CD4-positive, CD25-positive, alpha-beta regulatory T cell (primary cell): ENCODE data around the gene TNFRSF14. TPM values are rescaled to one million over a fixed set of nuclear protein-coding genes. Genes with fewer than 3 reads are reported as not detected.

Source experiments
- ATAC-seq, 2 donors: fragments of 150-1000 bp; cut with Tn5 transposase; one replicate each; pipeline ENCODE4 v1.10.0; 2021; ENCODE audit warnings: low read depth in 2 of 2, moderate number of reproducible peaks in 2 of 2, moderate library complexity in 1 of 2
- DNase-seq, 3 donors: peaks; one replicate each; pipeline versions ENCODE4 v3.0.0 to v3.0.0-alpha.2; 2012 to 2022; ENCODE audit warnings: mixed read lengths in 1 of 3
- H3K27ac ChIP-seq: one replicate; pipeline ENCODE4 v1.7.0; 2013; ENCODE audit warnings: mild to moderate bottlenecking, low read length; ENCODE audit not compliant: insufficient read depth, poor library complexity, severe bottlenecking
- H3K27me3 ChIP-seq: one replicate; pipeline ENCODE4 v1.7.0; 2013; ENCODE audit warnings: low read length; ENCODE audit not compliant: control insufficient read depth, insufficient read depth
- H3K36me3 ChIP-seq: one replicate; pipeline ENCODE4 v1.7.0; 2013; ENCODE audit warnings: mild to moderate bottlenecking, low read length, moderate library complexity; ENCODE audit not compliant: control insufficient read depth, insufficient read depth
- H3K4me1 ChIP-seq: 2 replicates; pipeline ENCODE4 v1.7.0; 2013; ENCODE audit warnings: mild to moderate bottlenecking, low read length; ENCODE audit not compliant: insufficient read depth, control insufficient read depth, poor library complexity, severe bottlenecking
- H3K4me3 ChIP-seq: one replicate; pipeline ENCODE4 v1.7.0; 2013; ENCODE audit warnings: low read depth, mild to moderate bottlenecking, low read length, moderate library complexity
- H3K9me3 ChIP-seq, 2 experiments: 1 replicate in 1 of 2; 2 replicates in 1 of 2; pipeline ENCODE4 v1.7.0; 2013; ENCODE audit warnings: low read length in 2 of 2, mild to moderate bottlenecking in 1 of 2, moderate library complexity in 1 of 2; ENCODE audit not compliant: control insufficient read depth in 2 of 2
- H3K27ac Mint-ChIP-seq, 3 donors: one replicate each; pipeline ENCODE4 v1.8.0; 2020 to 2022; ENCODE audit warnings: mild to moderate bottlenecking in 3 of 3, mixed read lengths in 3 of 3, moderate library complexity in 2 of 3
- H3K27me3 Mint-ChIP-seq: one replicate; pipeline ENCODE4 v1.8.0; 2022; ENCODE audit warnings: mild to moderate bottlenecking, mixed read lengths
- H3K36me3 Mint-ChIP-seq: one replicate; pipeline ENCODE4 v1.8.0; 2020; ENCODE audit warnings: mixed read lengths
- H3K4me1 Mint-ChIP-seq, 4 donors: one replicate each; pipeline ENCODE4 v1.8.0; 2020 to 2022; ENCODE audit warnings: mixed read lengths in 4 of 4, mild to moderate bottlenecking in 1 of 4
- H3K4me3 Mint-ChIP-seq, 4 donors: one replicate each; pipeline ENCODE4 v1.8.0; 2020 to 2022; ENCODE audit warnings: mild to moderate bottlenecking in 4 of 4, mixed read lengths in 4 of 4, moderate library complexity in 3 of 4
- H3K9me3 Mint-ChIP-seq, 7 donors: one replicate each; pipeline ENCODE4 v1.8.0; 2020 to 2022; ENCODE audit warnings: mixed read lengths in 7 of 7, mild to moderate bottlenecking in 3 of 7, moderate library complexity in 2 of 7
- polyA plus RNA-seq, 4 donors: library from polyadenylated mRNA; unstranded; fragments of 300-500 nt; fragmentation: Illumina TruSeq; gene quantifications; one replicate each; pipeline ENCODE4 v1.2.3, GENCODE V29; 2021
- total RNA-seq: library from RNA; stranded (reverse); gene quantifications from one replicate; pipeline ENCODE4 v1.2.3, GENCODE V29; 2022

Gene TNFRSF14
- total and polyA plus RNA-seq, 5 donors from 2014 or later = 57.3 to 235 (median 74.2) TPM

- H3K27ac Mint-ChIP-seq = peak overlapping the region; percentile 89 to 99 (median 97)
- H3K4me3 ChIP-seq = peak overlapping the region; percentile 84
Observed at GRCh38 chr1:2523891-2524609, 32.1 kb upstream of the TNFRSF14 start.

DNA sequence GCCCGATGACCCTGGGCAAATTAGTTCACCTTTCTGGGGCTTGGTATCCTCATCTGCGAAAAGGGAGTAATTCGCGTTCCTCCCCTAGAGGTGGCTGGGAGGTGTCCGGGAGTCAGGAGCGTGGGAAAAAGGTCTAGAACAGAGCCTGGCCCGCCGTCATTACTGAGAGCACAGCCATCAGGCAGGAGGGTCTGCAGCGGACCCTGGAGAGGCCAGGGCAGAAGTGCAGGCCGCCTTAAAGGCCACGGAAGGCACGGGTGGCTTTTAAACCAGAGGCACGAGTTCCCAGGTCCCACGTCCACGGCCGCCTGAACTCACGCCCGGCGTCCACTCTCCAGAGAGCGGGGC lies 30.6 kb upstream of the TNFRSF14 start:
- peaks cover 63% of the 10 kb centered on the region for H3K4me1 ChIP-seq
- peaks cover 14% of the 10 kb centered on the region for H3K36me3 ChIP-seq
- peaks cover 18 to 50% (median 34%) of the 10 kb centered on the region in 4 donors for H3K4me1 Mint-ChIP-seq

More at GRCh38 chr1:2523891-2524609, 32.1 kb upstream of the TNFRSF14 start:
- peak overlapping the region; percentile 80 for H3K27ac ChIP-seq
- DNase-seq = peak; percentile 18 to 86 (median 67)
- no peaks in the 10 kb centered on the region for H3K9me3 ChIP-seq
- peaks cover 18 to 49% (median 34%) of the 10 kb centered on the region in 4 donors for H3K4me1 Mint-ChIP-seq
- H3K4me1 ChIP-seq = peaks cover 50% of the 10 kb centered on the region
- peaks cover 28% of the 10 kb centered on the region for H3K36me3 ChIP-seq
- H3K36me3 Mint-ChIP-seq = peaks cover 7% of the 10 kb centered on the region
- peaks cover 15% of the 10 kb centered on the region for H3K27me3 Mint-ChIP-seq
- H3K27me3 ChIP-seq = no peaks in the 10 kb centered on the region
- peak; percentile 9 to 22 for ATAC-seq
- H3K4me3 Mint-ChIP-seq = peak overlapping the region; percentile 93 to 99 (median 96)
- H3K9me3 Mint-ChIP-seq = no peaks in the 10 kb centered on the region

GRCh38 chr1:2525920-2526823 lies 30.0 kb upstream of the TNFRSF14 start, which contains the start of gene PANK4:
TSS of gene PANK4 (minus strand) at chr1:2526596. CDS start at chr1:2526587, 9 bp downstream.
- Histone ChIP-seq H3K9me3 (no peaks in the 10 kb centered on the region), H3K27ac (peak within 1 kb of the TSS; percentile 80), H3K4me3 (peak within 1 kb of the TSS; percentile 84), H3K36me3 (peaks cover 7% of the 10 kb centered on the region), H3K27me3 (no peaks in the 10 kb centered on the region), H3K4me1 (peaks cover 69% of the 10 kb centered on the region)
- peak; percentile 91 to 95 for ATAC-seq
- Mint-ChIP-seq H3K4me3 (peak within 1 kb of the TSS; percentile 93 to 99 (median 96)), H3K27me3 (peaks cover 23% of the 10 kb centered on the region), H3K36me3 (peaks cover 2% of the 10 kb centered on the region), H3K4me1 (peaks cover 18 to 55% (median 34%) of the 10 kb centered on the region in 4 donors), H3K9me3 (no peaks in the 10 kb centered on the region), H3K27ac (peak within 1 kb of the TSS; percentile 79 to 98 (median 90))
- DNase-seq = peak; percentile 84 to 97 (median 89)

More for the DNA sequence above, 30.6 kb upstream of the TNFRSF14 start:
- peaks cover 17% of the 10 kb centered on the region for H3K27me3 Mint-ChIP-seq
- peak overlapping the region; percentile 66 to 97 (median 89) for H3K27ac Mint-ChIP-seq
- Histone ChIP-seq H3K27me3 (no peaks in the 10 kb centered on the region), H3K27ac (peak overlapping the region; percentile 80), H3K4me3 (peak overlapping the region; percentile 84), H3K9me3 (no peaks in the 10 kb centered on the region)
- DNase-seq (no peak), ATAC-seq (no peak)
- H3K9me3 Mint-ChIP-seq = no peaks in the 10 kb centered on the region
- peaks cover 7% of the 10 kb centered on the region for H3K36me3 Mint-ChIP-seq
- H3K4me3 Mint-ChIP-seq = peak overlapping the region; percentile 93 to 99 (median 96)

DNA sequence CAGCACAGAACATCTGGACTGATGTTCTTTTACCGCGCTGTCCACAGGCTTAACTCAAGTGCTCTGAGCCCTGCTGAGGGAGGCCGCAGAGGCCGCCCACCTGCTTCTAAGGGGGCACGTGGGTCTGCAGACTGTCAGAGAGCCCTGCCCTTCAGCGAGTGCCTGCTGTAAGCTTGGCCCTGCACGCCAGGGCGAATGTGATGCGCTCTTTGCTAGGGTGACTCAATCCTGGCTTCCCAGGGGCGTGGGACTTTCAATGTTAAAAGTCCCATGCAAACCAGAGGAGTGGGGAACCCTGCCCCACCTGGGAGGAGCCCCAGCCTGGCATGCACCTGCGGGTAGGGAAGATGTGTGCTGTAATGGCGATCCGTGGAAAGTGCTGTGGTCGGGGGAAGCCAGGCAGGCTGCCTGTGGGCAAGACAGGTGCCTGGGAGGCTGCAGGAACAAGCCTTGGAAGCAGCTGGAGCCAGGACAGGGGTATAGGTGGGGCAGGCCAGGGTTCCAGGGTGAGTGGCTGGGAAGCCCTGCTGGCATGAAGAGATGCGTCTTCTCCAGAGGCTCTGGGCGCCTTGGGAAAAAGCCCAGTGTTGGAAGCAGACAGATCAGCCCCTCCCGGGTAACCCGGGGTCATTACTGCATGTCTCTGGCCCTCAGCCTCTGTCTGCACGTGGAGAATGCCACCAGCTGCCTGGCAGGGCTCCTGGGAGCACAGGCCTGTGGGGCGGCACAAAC lies 29.2 kb upstream of the TNFRSF14 start:
- peak overlapping the region in 2 of 3 donors; percentile 79 to 90 for H3K27ac Mint-ChIP-seq
- Histone ChIP-seq H3K27ac (peak overlapping the region; percentile 57), H3K36me3 (no peaks in the 10 kb centered on the region), H3K27me3 (peaks cover 2% of the 10 kb centered on the region), H3K4me3 (no peak overlapping the region), H3K4me1 (peaks cover 69% of the 10 kb centered on the region), H3K9me3 (no peaks in the 10 kb centered on the region)
- ATAC-seq (no peak), DNase-seq (peak in 2 of 3 donors; percentile 37 to 53)
- peak overlapping the region; percentile 63 to 99 (median 94) for H3K4me3 Mint-ChIP-seq
- H3K36me3 Mint-ChIP-seq = no peaks in the 10 kb centered on the region
- H3K9me3 Mint-ChIP-seq = no peaks in the 10 kb centered on the region
- H3K27me3 Mint-ChIP-seq = peaks cover 30% of the 10 kb centered on the region
- H3K4me1 Mint-ChIP-seq = peaks cover 18 to 55% (median 34%) of the 10 kb centered on the region in 4 donors

- Mint-ChIP-seq H3K4me1 (peaks cover 16 to 52% (median 30%) of the 10 kb centered on the region in 4 donors), H3K27ac (no peak overlapping the region), H3K27me3 (peaks cover 32% of the 10 kb centered on the region), H3K9me3 (no peaks in the 10 kb centered on the region), H3K36me3 (no peaks in the 10 kb centered on the region), H3K4me3 (peak overlapping the region; percentile 52 to 99 (median 78))
- peaks cover 3% of the 10 kb centered on the region for H3K27me3 ChIP-seq
- peaks cover 67% of the 10 kb centered on the region for H3K4me1 ChIP-seq
- DNase-seq = no peak
- ATAC-seq = no peak
- no peaks in the 10 kb centered on the region for H3K9me3 ChIP-seq
- H3K4me3 ChIP-seq = no peak overlapping the region
- H3K36me3 ChIP-seq = no peaks in the 10 kb centered on the region
- no peak overlapping the region for H3K27ac ChIP-seq
Observed at GRCh38 chr1:2527556-2527860, 28.7 kb upstream of the TNFRSF14 start.

GRCh38 chr1:2528016-2528415 lies 28.2 kb upstream of the TNFRSF14 start:
- no peaks in the 10 kb centered on the region for H3K9me3 ChIP-seq
- no peaks in the 10 kb centered on the region for H3K9me3 Mint-ChIP-seq
- H3K27me3 ChIP-seq = peaks cover 3% of the 10 kb centered on the region
- peak overlapping the region in 1 of 4 donors; percentile 87 for H3K4me3 Mint-ChIP-seq
- H3K27ac ChIP-seq = no peak overlapping the region
- H3K27ac Mint-ChIP-seq = no peak overlapping the region
- H3K36me3 Mint-ChIP-seq = no peaks in the 10 kb centered on the region
- H3K27me3 Mint-ChIP-seq = peaks cover 37% of the 10 kb centered on the region
- DNase-seq (no peak), ATAC-seq (no peak)
- H3K4me1 ChIP-seq = peaks cover 62% of the 10 kb centered on the region
- H3K36me3 ChIP-seq = no peaks in the 10 kb centered on the region
- H3K4me3 ChIP-seq = no peak overlapping the region
- peaks cover 11 to 47% (median 26%) of the 10 kb centered on the region in 4 donors for H3K4me1 Mint-ChIP-seq

DNA sequence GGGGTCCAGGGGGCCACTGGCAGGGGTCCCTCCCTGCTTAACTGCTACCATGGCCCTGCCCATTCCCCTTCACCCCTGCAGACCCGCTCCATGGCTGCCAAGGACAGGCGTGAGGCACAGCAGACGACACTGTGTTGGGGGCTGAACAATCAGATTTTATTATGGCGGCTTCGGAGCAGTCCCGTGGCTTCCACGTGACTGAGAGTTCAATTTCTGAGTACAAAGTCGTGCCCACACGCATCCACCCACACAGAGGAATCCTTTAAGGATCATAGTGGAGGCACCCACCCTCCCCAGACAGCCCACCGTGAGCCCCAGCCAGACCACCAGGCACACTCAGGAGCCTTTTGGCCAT lies 27.6 kb upstream of the TNFRSF14 start:
- ATAC-seq (no peak), DNase-seq (no peak)
- H3K4me3 Mint-ChIP-seq = peak overlapping the region; percentile 74 to 87 (median 81)
- peaks cover 3% of the 10 kb centered on the region for H3K27me3 ChIP-seq
- H3K4me3 ChIP-seq = no peak overlapping the region
- H3K9me3 Mint-ChIP-seq = no peaks in the 10 kb centered on the region
- H3K36me3 Mint-ChIP-seq = no peaks in the 10 kb centered on the region
- peaks cover 56% of the 10 kb centered on the region for H3K4me1 ChIP-seq
- H3K27ac Mint-ChIP-seq = no peak overlapping the region
- no peaks in the 10 kb centered on the region for H3K9me3 ChIP-seq
- H3K27me3 Mint-ChIP-seq = peaks cover 41% of the 10 kb centered on the region
- no peaks in the 10 kb centered on the region for H3K36me3 ChIP-seq
- no peak overlapping the region for H3K27ac ChIP-seq
- peaks cover 6 to 42% (median 21%) of the 10 kb centered on the region in 4 donors for H3K4me1 Mint-ChIP-seq
